GM12872 (cell line): Measurements from ENCODE around the gene DUSP16.

Source experiments
- TF ChIP-seq, protein P1 (sequence below): IDR thresholded peaks from 3 replicates; pipeline ENCODE4 v1.5.1; 2011; ENCODE audit warnings: low read depth, mild to moderate bottlenecking, low read length, moderate library complexity; ENCODE audit not compliant: insufficient read depth

DUSP16 gene

DNA sequence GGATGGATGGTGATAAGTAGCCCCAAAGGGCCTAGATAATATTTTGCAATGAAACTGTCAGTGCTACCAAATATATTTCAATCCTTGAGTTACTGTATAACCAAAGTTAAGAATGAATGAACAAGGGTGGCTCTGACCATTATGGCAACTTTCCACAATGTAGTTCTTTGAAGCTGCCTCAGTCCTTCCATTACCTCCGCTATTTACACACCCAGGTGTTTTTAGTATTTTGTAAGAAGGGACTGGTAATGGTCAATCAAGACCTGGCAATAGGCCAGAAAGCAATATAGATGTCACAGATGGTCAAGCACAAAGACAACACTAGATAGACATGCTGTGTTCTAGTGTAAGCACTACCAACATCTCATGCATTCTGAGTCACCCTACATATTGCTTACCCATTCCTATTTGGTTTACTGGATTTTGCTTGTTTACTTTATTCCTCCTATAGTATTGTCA lies 16.3 kb downstream of the DUSP16 start:
- TF ChIP-seq, protein P1, sequence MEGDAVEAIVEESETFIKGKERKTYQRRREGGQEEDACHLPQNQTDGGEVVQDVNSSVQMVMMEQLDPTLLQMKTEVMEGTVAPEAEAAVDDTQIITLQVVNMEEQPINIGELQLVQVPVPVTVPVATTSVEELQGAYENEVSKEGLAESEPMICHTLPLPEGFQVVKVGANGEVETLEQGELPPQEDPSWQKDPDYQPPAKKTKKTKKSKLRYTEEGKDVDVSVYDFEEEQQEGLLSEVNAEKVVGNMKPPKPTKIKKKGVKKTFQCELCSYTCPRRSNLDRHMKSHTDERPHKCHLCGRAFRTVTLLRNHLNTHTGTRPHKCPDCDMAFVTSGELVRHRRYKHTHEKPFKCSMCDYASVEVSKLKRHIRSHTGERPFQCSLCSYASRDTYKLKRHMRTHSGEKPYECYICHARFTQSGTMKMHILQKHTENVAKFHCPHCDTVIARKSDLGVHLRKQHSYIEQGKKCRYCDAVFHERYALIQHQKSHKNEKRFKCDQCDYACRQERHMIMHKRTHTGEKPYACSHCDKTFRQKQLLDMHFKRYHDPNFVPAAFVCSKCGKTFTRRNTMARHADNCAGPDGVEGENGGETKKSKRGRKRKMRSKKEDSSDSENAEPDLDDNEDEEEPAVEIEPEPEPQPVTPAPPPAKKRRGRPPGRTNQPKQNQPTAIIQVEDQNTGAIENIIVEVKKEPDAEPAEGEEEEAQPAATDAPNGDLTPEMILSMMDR: no peak

DNA sequence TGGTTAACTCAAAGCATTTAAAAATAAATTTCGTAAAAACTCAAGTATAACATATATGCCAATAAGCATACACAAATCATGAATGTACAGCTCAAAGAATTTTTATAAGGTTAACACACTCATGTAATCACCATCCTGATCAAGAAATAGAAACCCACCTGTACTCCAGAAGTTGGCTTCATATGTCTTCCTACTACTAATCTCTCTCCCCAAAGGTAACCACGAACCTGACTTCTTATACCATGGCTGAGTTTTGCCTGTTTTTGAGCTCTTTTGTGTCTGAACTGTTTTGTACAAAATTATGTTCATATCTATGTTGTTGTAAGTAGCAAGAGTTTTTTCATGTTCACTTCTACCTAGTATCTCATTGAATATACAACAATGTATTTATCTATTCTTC lies 18.7 kb downstream of the DUSP16 start:
- TF ChIP-seq, protein P1: no peak

DNA sequence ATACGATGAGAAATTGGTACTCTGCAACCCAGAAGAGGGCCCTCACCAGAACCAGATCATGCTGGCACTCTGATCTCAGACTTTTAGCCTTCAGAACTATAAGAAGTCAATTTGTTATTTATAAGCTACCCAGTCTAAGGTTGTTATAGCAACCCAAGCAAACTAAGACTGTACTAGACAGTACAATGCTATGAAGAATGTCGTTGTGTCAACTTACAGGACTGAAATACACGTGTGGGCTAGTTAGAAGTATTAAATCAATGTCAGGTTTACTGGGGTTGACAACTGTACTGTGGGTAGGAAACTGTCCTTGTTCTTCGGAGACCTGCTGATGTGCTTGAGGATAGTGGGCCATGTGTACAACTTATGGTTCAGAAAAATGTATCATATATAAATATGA lies 19.7 kb downstream of the DUSP16 start:
- TF ChIP-seq, protein P1: no peak

DNA sequence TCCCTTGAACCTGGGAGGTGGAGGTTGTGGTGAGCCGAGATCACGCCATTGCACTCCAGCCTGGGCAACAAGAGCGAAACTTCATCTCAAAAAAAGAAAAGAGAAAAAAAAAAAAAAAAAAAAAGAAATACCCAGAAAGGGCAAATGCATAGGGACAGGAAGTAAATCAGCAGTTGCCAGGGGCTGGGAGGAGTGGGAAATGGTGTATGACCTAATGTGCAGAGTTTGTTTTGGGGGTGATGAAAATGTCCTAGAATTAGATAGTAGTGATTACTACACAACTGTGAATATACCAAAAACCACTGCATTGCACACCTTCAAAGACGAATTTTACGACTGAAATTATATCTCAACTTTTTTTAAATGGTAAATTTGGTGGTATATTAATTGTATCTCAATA lies 20.4 kb downstream of the DUSP16 start:
- TF ChIP-seq, protein P1: no peak

DNA sequence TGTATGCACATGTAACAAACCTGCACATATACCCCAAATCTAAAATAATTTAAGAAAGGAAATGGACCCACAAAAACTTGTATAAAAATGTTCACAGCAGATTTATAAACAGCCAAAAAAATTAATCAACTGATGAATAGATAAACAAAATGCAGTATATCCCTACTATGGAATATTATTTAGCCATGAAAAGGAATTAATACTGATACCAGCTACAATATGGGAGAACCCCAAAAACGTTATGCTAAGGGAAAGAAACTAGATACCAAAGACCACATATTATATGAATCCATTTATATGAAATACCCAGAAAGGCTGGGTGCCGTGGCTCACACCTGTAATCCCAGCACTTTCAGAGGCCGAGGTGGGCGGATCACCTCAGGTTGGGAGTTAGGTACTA lies 20.9 kb downstream of the DUSP16 start:
- TF ChIP-seq, protein P1: no peak

DNA sequence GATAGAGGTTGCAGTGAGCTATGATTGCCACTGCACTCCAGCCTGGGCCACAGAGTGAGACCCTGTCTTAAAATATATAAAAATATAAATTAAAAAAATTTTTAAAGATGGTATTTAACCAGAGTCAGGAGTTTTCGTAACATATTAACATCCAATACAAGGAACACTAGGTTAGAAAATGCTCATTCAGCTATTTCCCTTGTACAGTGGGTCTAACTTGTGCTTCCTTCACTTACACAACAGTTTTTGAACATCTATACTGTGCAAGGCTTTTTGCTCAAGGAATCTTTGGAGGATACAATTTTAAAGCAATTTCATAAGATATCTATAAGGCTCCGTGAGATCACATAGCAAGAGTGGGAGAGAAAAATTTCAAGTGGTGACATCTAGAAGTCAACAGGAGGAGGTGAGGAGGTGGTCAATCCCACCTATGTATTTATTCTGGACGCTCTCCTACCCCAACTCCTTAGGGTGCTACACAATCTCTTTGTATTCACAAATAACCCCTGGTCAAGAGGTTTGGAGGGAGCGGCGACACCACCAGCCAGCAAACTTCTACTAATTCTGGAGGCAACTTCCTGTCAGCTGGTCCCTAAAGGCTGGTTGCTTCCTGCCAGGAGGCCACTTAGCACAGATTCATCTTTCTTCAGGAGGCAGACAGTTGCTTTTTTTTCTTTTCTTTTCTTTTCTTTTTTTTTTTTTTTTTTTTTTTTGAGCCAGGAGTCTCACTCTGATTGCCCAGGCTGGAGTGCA lies 22.2 kb downstream of the DUSP16 start:
- TF ChIP-seq, protein P1: no peak

DNA sequence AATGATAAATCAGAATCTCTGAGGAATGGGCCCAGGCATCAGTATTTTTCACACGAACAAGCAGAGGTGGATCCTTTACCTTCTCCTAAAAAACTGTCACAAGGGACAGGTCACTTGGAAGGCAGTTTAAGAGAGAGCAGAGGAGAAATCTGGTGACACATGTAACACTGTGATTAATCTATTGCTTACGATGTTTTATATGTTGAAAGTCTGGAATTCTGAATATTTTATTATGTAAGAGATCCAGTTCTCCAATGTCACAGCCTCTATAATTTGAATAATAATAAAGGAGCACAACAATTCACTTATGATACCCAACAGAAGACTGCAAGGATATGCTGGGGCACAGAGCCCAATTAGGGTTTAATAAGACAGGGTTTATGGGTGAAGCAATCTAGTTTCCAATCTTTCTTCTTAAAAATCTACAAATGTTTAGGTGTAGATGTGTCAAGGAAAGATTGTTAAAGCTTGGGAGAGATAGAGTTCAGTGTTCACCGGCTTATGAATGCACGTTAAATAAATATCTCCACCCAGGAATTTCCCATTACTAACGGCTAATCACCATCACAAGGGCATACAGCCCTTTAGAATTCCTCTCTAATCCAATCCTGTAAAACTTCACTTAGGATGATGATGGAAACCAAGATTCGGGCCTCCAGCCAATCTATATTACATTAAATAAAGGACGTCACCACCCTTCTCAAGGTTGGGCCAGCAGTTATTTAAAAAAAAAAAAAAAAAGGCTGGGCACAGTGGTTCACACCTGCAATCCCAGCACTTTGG lies 23.4 kb downstream of the DUSP16 start:
- TF ChIP-seq, protein P1: no peak
